IMR-90 (cell line): ENCODE data around the gene PHEX. TPM values are rescaled to one million over a fixed set of nuclear protein-coding genes. Genes with fewer than 3 reads are reported as not detected.

Experiments used
- ATAC-seq: fragments of 200-7000 bp; cut with Tn5 transposase; 2 replicates; pipeline ENCODE4 v1.9.1; 2020; ENCODE audit warnings: low read depth, mild to moderate bottlenecking, moderate library complexity
- BruUV-seq: library from RNA; stranded (reverse); fragments of 400-500 nt; replicated peaks from 2 replicates; lab custom pipeline; 2021; lab: Mats Ljungman, UMichigan
- CTCF ChIA-PET: fragments of 300-600 bp; formaldehyde crosslinking; extraction: SDS; loops from one replicate; lab custom pipeline; 2021; ENCODE audit warnings: antibody characterized with exemption; lab: Yijun Ruan, JAX
- POLR2A ChIA-PET: fragments of 300-600 bp; sonication (Branson Sonifier 250); formaldehyde crosslinking; loops from one replicate; lab custom pipeline; 2022; ENCODE audit warnings: antibody characterized with exemption; ENCODE audit not compliant: unreplicated experiment; lab: Charles Lee
- DNase-seq: peaks from one replicate; pipeline ENCODE4 v3.0.0; 2013
- H2AFZ ChIP-seq: replicated peaks from 2 replicates; pipeline ENCODE3; 2013; ENCODE audit warnings: low read length, mild to moderate bottlenecking; ENCODE audit not compliant: poor library complexity
- H2AK5ac ChIP-seq: 2 replicates; pipeline ENCODE4 v1.6.1; 2013; ENCODE audit warnings: low read depth, low read length, inconsistent platforms
- H2AK9ac ChIP-seq: replicated peaks from 2 replicates; pipeline ENCODE3; 2013; ENCODE audit warnings: mild to moderate bottlenecking, low read depth, low read length, moderate library complexity; ENCODE audit not compliant: poor library complexity
- H2BK120ac ChIP-seq: 2 replicates; pipeline ENCODE4 v1.6.1; 2013; ENCODE audit warnings: low read depth, low read length, inconsistent platforms
- H2BK15ac ChIP-seq: 3 replicates; pipeline ENCODE4 v1.6.1; 2013; ENCODE audit warnings: low read depth, low read length, inconsistent platforms
- H2BK20ac ChIP-seq: 2 replicates; pipeline ENCODE4 v1.6.1; 2013; ENCODE audit warnings: low read depth, mild to moderate bottlenecking, inconsistent platforms, low read length, moderate library complexity
- H2BK5ac ChIP-seq: 2 replicates; pipeline ENCODE4 v1.6.1; 2013; ENCODE audit warnings: mild to moderate bottlenecking, low read depth, low read length, inconsistent platforms; ENCODE audit not compliant: poor library complexity, severe bottlenecking
- H3K14ac ChIP-seq: replicated peaks from 2 replicates; pipeline ENCODE4 v1.6.1; 2013; ENCODE audit warnings: low read depth, low read length, inconsistent platforms
- H3K18ac ChIP-seq: 2 replicates; pipeline ENCODE4 v1.6.1; 2013; ENCODE audit warnings: low read depth, low read length, control low read depth
- H3K23ac ChIP-seq: 2 replicates; pipeline ENCODE4 v1.6.1; 2013; ENCODE audit warnings: low read depth, low read length, inconsistent platforms
- H3K27ac ChIP-seq: 2 replicates; pipeline ENCODE4 v1.5.1; 2013; ENCODE audit warnings: mild to moderate bottlenecking, control low read depth, low read length; ENCODE audit not compliant: insufficient read depth
- H3K27me3 ChIP-seq: 2 replicates; pipeline ENCODE4 v1.6.1; 2013; ENCODE audit warnings: low read length; ENCODE audit not compliant: control insufficient read depth, insufficient read depth
- H3K36me3 ChIP-seq: 2 replicates; pipeline ENCODE4 v1.6.1; 2013; ENCODE audit warnings: low read length, mixed read lengths; ENCODE audit not compliant: control insufficient read depth, insufficient read depth
- H3K4ac ChIP-seq: 2 replicates; pipeline ENCODE4 v1.6.1; 2013; ENCODE audit warnings: low read depth, low read length, inconsistent platforms
- H3K4me1 ChIP-seq: 2 replicates; pipeline ENCODE4 v1.6.1; 2013; ENCODE audit warnings: low read length, mixed read lengths; ENCODE audit not compliant: control insufficient read depth, insufficient read depth
- H3K4me2 ChIP-seq: 2 replicates; pipeline ENCODE4 v1.6.1; 2013; ENCODE audit warnings: low read depth, mild to moderate bottlenecking, control low read depth, low read length, moderate library complexity
- H3K4me3 ChIP-seq: 2 replicates; pipeline ENCODE4 v1.5.1; 2013; ENCODE audit warnings: low read depth, mild to moderate bottlenecking, control low read depth, low read length, moderate library complexity; ENCODE audit not compliant: insufficient read depth
- H3K56ac ChIP-seq: 2 replicates; pipeline ENCODE4 v1.6.1; 2013; ENCODE audit warnings: low read length, inconsistent platforms; ENCODE audit not compliant: insufficient read depth; ENCODE audit errors: extremely low read depth
- H3K79me1 ChIP-seq, 2 experiments: 2 replicates each; pipeline ENCODE4 v1.6.1; 2013; ENCODE audit warnings: low read length in 2 of 2, inconsistent platforms in 1 of 2, low read depth in 1 of 2
- H3K9ac ChIP-seq: 2 replicates; pipeline ENCODE4 v1.6.1; 2013; ENCODE audit warnings: low read depth, low read length, control low read depth
- H3K9me1 ChIP-seq: 2 replicates; pipeline ENCODE4 v1.6.1; 2013; ENCODE audit warnings: low read length, inconsistent platforms; ENCODE audit not compliant: insufficient read depth
- H3K9me3 ChIP-seq: 2 replicates; pipeline ENCODE4 v1.6.1; 2013; ENCODE audit warnings: low read length; ENCODE audit not compliant: control insufficient read depth, insufficient read depth
- H4K20me1 ChIP-seq: 2 replicates; pipeline ENCODE4 v1.6.1; 2013; ENCODE audit warnings: low read length, inconsistent platforms; ENCODE audit not compliant: insufficient read depth
- H4K5ac ChIP-seq: 2 replicates; pipeline ENCODE4 v1.6.1; 2013; ENCODE audit warnings: mild to moderate bottlenecking, low read depth, low read length, control low read depth
- H4K8ac ChIP-seq, 2 experiments: 2 replicates each; pipeline ENCODE4 v1.6.1; 2013; ENCODE audit warnings: low read depth in 2 of 2, low read length in 2 of 2, control low read depth in 1 of 2, inconsistent platforms in 1 of 2
- H4K91ac ChIP-seq: 2 replicates; pipeline ENCODE4 v1.6.1; 2013; ENCODE audit warnings: low read depth, low read length, inconsistent platforms; ENCODE audit not compliant: insufficient read depth
- BHLHE40 ChIP-seq: fragments of 150-350 bp; IDR thresholded peaks from 2 replicates; pipeline ENCODE4 v1.6.1; 2016; ENCODE audit warnings: mild to moderate bottlenecking, low read depth, low read length
- CEBPB ChIP-seq: IDR thresholded peaks from 2 replicates; pipeline ENCODE4 v1.6.1; 2012; ENCODE audit warnings: low read depth, low read length, improper control_type of control experiment
- CHD1 ChIP-seq: IDR thresholded peaks from 2 replicates; pipeline ENCODE4 v1.6.1; 2012; ENCODE audit warnings: low read depth, low read length, improper control_type of control experiment
- ELK1 ChIP-seq: fragments of 150-350 bp; IDR thresholded peaks from 2 replicates; pipeline ENCODE4 v1.6.1; 2016; ENCODE audit warnings: low read depth, mild to moderate bottlenecking, low read length, moderate library complexity, borderline replicate concordance
- FOS ChIP-seq: fragments of 150-350 bp; IDR thresholded peaks from 2 replicates; pipeline ENCODE4 v1.6.1; 2016; ENCODE audit warnings: low read depth, low read length
- MAFK ChIP-seq: IDR thresholded peaks from 2 replicates; pipeline ENCODE4 v1.6.1; 2012; ENCODE audit warnings: low read depth, low read length, improper control_type of control experiment
- MAZ ChIP-seq: IDR thresholded peaks from 2 replicates; pipeline ENCODE4 v1.6.1; 2012; ENCODE audit warnings: low read depth, mild to moderate bottlenecking, low read length, improper control_type of control experiment, moderate library complexity, borderline replicate concordance
- MXI1 ChIP-seq: IDR thresholded peaks from 2 replicates; pipeline ENCODE4 v1.6.1; 2012; ENCODE audit warnings: low read depth, mild to moderate bottlenecking, low read length, moderate library complexity, borderline replicate concordance
- NFE2L2 ChIP-seq: fragments of 150-350 bp; IDR thresholded peaks from 2 replicates; pipeline ENCODE4 v1.6.1; 2016; ENCODE audit warnings: low read depth, mild to moderate bottlenecking, low read length
- POLR2A ChIP-seq: IDR thresholded peaks from 2 replicates; pipeline ENCODE4 v1.6.1; 2012; ENCODE audit warnings: mild to moderate bottlenecking, low read depth, low read length
- RAD21 ChIP-seq: IDR thresholded peaks from 2 replicates; pipeline ENCODE4 v1.6.1; 2012; ENCODE audit warnings: low read length, improper control_type of control experiment
- RCOR1 ChIP-seq: IDR thresholded peaks from 2 replicates; pipeline ENCODE4 v1.6.1; 2012; ENCODE audit warnings: mild to moderate bottlenecking, low read length, improper control_type of control experiment; ENCODE audit not compliant: insufficient replicate concordance
- RFX5 ChIP-seq: IDR thresholded peaks from 2 replicates; pipeline ENCODE4 v1.8.0; 2012; ENCODE audit warnings: low read depth, mild to moderate bottlenecking, low read length, moderate library complexity
- SMC3 ChIP-seq: fragments of 150-350 bp; IDR thresholded peaks from 2 replicates; pipeline ENCODE4 v1.6.1; 2016; ENCODE audit warnings: low read depth, mild to moderate bottlenecking, antibody characterized with exemption, low read length, moderate library complexity
- WGBS, 2 experiments: methylation state at CpG; one replicate each; pipeline versions ENCODE4 v1.1.5 to v1.1.7; 2013; ENCODE audit warnings: missing lambda C conversion rate in 2 of 2; ENCODE audit not compliant: insufficient read length in 1 of 2; ENCODE audit errors: extremely low coverage in 2 of 2; 5-methylcytosine and 5-hydroxymethylcytosine counted together
- dilution Hi-C: fragments of 300-500 bp; cut with HindIII; formaldehyde crosslinking; loops from one replicate; pipeline ENCODE4 v1.14.3; 2018; ENCODE audit warnings: low sequenced_read_pairs; ENCODE audit not compliant: unreplicated experiment
- in situ Hi-C: fragments of 300-500 bp; cut with MboI; formaldehyde crosslinking; loops from 3 replicates; pipeline ENCODE4 v1.14.3; 2019; ENCODE audit warnings: low sequenced_read_pairs, inconsistent platforms, mixed read lengths
- intact Hi-C: fragments of 100-400 bp; cut with micrococcal nuclease; formaldehyde crosslinking; loops from 2 replicates; pipeline ENCODE4 v1.10.0; 2022
- polyA plus RNA-seq, 3 experiments: library from polyadenylated mRNA; depleted of rRNA; stranded (reverse); fragments of >200 nt; gene quantifications; 2 replicates each; pipeline ENCODE4 v1.2.3, GENCODE V29; 2012; ENCODE audit warnings: low replicate concordance in 1 of 3
- total RNA-seq: library from RNA; depleted of rRNA; stranded (reverse); fragments of >200 nt; gene quantifications from 2 replicates; pipeline ENCODE4 v1.2.3, GENCODE V29; 2012
- TF ChIP-seq, protein P1 (sequence below): fragments of 150-350 bp; IDR thresholded peaks from 2 replicates; pipeline ENCODE4 v1.6.1; 2017; ENCODE audit warnings: mild to moderate bottlenecking, antibody characterized with exemption, low read length, low read depth
- TF ChIP-seq, protein P2 (sequence below): conservative IDR thresholded peaks from 2 replicates; pipeline ENCODE4 v1.5.1; 2012; ENCODE audit warnings: mild to moderate bottlenecking, low read depth, low read length, improper control_type of control experiment

Gene PHEX
- total and polyA plus RNA-seq, 2 of the 4 experiments (the other 2 are of a cell fraction) = 0.10 to 0.18 TPM

GRCh38 chrX:21990832-21991231 lies 41.3 kb upstream of the PHEX start:
- ChIA-PET POLR2A (no interaction called here), CTCF (interaction anchor here (0.7 kb wide), 1 partner anchor 105 kb away, joined by 3 read pairs; no protein-coding TSS in a partner anchor)
- no peak overlapping the region for H4K91ac ChIP-seq
- H4K5ac ChIP-seq = no peak overlapping the region
- intact Hi-C loops (no loop called here), in situ Hi-C loops (no loop called here), dilution Hi-C loops (no loop called here)
- no peak overlapping the region for H2BK20ac ChIP-seq
- H3K36me3 ChIP-seq = peaks cover 36% of the 10 kb centered on the region
- no peak for ATAC-seq
- TF ChIP-seq BHLHE40 (no peak), RFX5 (no peak), CHD1 (no peak), MAZ (no peak), FOS (no peak), CEBPB (no peak), POLR2A (no peak), ELK1 (no peak), RCOR1 (no peak), NFE2L2 (no peak), SMC3 (no peak), RAD21 (no peak), MXI1 (no peak), MAFK (no peak)
- TF ChIP-seq, protein P1, sequence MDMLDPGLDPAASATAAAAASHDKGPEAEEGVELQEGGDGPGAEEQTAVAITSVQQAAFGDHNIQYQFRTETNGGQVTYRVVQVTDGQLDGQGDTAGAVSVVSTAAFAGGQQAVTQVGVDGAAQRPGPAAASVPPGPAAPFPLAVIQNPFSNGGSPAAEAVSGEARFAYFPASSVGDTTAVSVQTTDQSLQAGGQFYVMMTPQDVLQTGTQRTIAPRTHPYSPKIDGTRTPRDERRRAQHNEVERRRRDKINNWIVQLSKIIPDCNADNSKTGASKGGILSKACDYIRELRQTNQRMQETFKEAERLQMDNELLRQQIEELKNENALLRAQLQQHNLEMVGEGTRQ = no peak
- TF ChIP-seq, protein P2, sequence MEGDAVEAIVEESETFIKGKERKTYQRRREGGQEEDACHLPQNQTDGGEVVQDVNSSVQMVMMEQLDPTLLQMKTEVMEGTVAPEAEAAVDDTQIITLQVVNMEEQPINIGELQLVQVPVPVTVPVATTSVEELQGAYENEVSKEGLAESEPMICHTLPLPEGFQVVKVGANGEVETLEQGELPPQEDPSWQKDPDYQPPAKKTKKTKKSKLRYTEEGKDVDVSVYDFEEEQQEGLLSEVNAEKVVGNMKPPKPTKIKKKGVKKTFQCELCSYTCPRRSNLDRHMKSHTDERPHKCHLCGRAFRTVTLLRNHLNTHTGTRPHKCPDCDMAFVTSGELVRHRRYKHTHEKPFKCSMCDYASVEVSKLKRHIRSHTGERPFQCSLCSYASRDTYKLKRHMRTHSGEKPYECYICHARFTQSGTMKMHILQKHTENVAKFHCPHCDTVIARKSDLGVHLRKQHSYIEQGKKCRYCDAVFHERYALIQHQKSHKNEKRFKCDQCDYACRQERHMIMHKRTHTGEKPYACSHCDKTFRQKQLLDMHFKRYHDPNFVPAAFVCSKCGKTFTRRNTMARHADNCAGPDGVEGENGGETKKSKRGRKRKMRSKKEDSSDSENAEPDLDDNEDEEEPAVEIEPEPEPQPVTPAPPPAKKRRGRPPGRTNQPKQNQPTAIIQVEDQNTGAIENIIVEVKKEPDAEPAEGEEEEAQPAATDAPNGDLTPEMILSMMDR = no peak
- no peak overlapping the region for H2AFZ ChIP-seq
- H2BK120ac ChIP-seq = no peak overlapping the region
- H3K79me1 ChIP-seq = peaks cover 5 to 8% of the 10 kb centered on the region in 2 experiments; a peak in 3 of 4 replicates
- no peak overlapping the region for H3K56ac ChIP-seq
- H3K4me3 ChIP-seq = no peak overlapping the region
- H3K27me3 ChIP-seq = no peaks in the 10 kb centered on the region
- no peak for DNase-seq
- no peak overlapping the region for H3K9ac ChIP-seq
- BruUV-seq = no TSS peak
- 0 out of 2 replicates have a peak, but pooled peaks cover 5% of the 10 kb centered on the region for H3K4me1 ChIP-seq
- H2BK15ac ChIP-seq = no peak overlapping the region
- H4K8ac ChIP-seq = no peak overlapping the region
- H2BK5ac ChIP-seq = no peak overlapping the region
- H3K23ac ChIP-seq = no peak overlapping the region
- WGBS, 2 experiments = 63% methylated on average over 4 of the region's 8 CpGs; no CpG with 5 or more reads in 1 of the 2 experiments
- H2AK5ac ChIP-seq = no peak overlapping the region
- no peak overlapping the region for H2AK9ac ChIP-seq
- H3K14ac ChIP-seq = no peak overlapping the region
- no peaks in the 10 kb centered on the region for H3K9me1 ChIP-seq
- no peaks in the 10 kb centered on the region; the same call in 1 of the 2 replicates for H4K20me1 ChIP-seq
- H3K4ac ChIP-seq = no peak overlapping the region
- no peak overlapping the region for H3K4me2 ChIP-seq
- no peak overlapping the region for H3K18ac ChIP-seq
- H3K9me3 ChIP-seq = no peaks in the 10 kb centered on the region
- no peak overlapping the region for H3K27ac ChIP-seq
